Body of pancreas (tissue), 4 donors: ENCODE results near the gene DAB1. TPM values are rescaled to one million over a fixed set of nuclear protein-coding genes. Genes with fewer than 3 reads are reported as not detected.

Source experiments
- ATAC-seq: fragments of 150-250 bp; one replicate; pipeline ENCODE4 v1.9.1; 2016
- DNase-seq, 4 donors: peaks; one replicate each; pipeline ENCODE4 v3.0.0-alpha.2; 2019
- H3K27ac ChIP-seq, 4 donors: fragments of 200-600 bp; sonication (generic); 1 replicate in 3 of 4; 2 replicates in 1 of 4; pipeline versions ENCODE4 v1.5.1 to v1.6.1; 2016 to 2019; ENCODE audit warnings: mild to moderate bottlenecking in 1 of 4, mixed read lengths in 1 of 4, moderate library complexity in 1 of 4
- H3K27me3 ChIP-seq, 2 donors: fragments of 200-600 bp; sonication (generic); one replicate each; pipeline ENCODE4 v1.6.0; 2016; ENCODE audit warnings: mild to moderate bottlenecking in 1 of 2
- H3K36me3 ChIP-seq, 2 donors: fragments of 200-600 bp; sonication (generic); replicated peaks in 1 of 2; 2 replicates each; pipeline ENCODE4 v1.5.1; 2016; ENCODE audit warnings: low read depth in 2 of 2; ENCODE audit not compliant: insufficient read depth in 1 of 2
- H3K4me1 ChIP-seq: fragments of 200-600 bp; sonication (generic); one replicate; pipeline ENCODE4 v1.6.0; 2016
- H3K4me3 ChIP-seq, 2 donors: fragments of 200-600 bp; sonication (generic); 1 replicate in 1 of 2; 2 replicates in 1 of 2; pipeline ENCODE4 v1.5.1; 2016 to 2019
- H3K9me3 ChIP-seq, 3 donors: fragments of 200-600 bp; sonication (generic); 1 replicate in 2 of 3; 2 replicates in 1 of 3; pipeline ENCODE4 v1.5.1; 2016
- CTCF ChIP-seq, 7 experiments: fragments of 450-650 bp in 4 of 7; fragments of 200-600 bp in 3 of 7; sonication (generic) in 3 of 7; IDR thresholded peaks; one replicate each; pipeline ENCODE4 v1.5.1; 2016 to 2019; ENCODE audit warnings: antibody characterized with exemption in 7 of 7
- POLR2A ChIP-seq, 3 donors: fragments of 450-650 bp; IDR thresholded peaks; one replicate each; pipeline ENCODE4 v1.6.1; 2016; ENCODE audit warnings: antibody characterized with exemption in 3 of 3, mild to moderate bottlenecking in 2 of 3
- WGBS, 2 donors: methylation state at CpG; one replicate each; pipeline ENCODE4 v1.1.5; 2017; 5-methylcytosine and 5-hydroxymethylcytosine counted together
- intact Hi-C: fragments of 100-400 bp; cut with DNase I; formaldehyde crosslinking; loops from one replicate; pipeline ENCODE4 v1.15.1; 2023
- total RNA-seq, 2 donors: library from RNA; depleted of rRNA; stranded (reverse); fragments of >200 nt; gene quantifications; one replicate each; pipeline ENCODE4 v1.1.0, GENCODE V29; 2016

Gene DAB1
- total RNA-seq, 2 donors from 2014 or later, result under 0.01 TPM; not detected in 1

- Histone ChIP-seq H3K27me3 (no peaks in the 10 kb centered on the region), H3K27ac (no peak overlapping the region), H3K36me3 (no peaks in the 10 kb centered on the region), H3K4me1 (no peaks in the 10 kb centered on the region), H3K4me3 (no peak overlapping the region), H3K9me3 (no peaks in the 10 kb centered on the region)
- DNase-seq, result no peak
- 73 to 82% methylated on average over 1 of the region's 1 CpG for WGBS, 2 donors
- intact Hi-C loops, result no loop called here
- TF ChIP-seq CTCF (IDR thresholded peaks at IDR 0.05), result no peak
- no peak for TF ChIP-seq POLR2A (IDR thresholded peaks at IDR 0.05)
- ATAC-seq, result no peak
These were observed 306.1 kb downstream of the DAB1 start for GRCh38 chr1:57117753-57118152.

- H3K36me3 ChIP-seq, result no peaks in the 10 kb centered on the region
- WGBS, 2 donors, result 77 to 83% methylated on average over 4 of the region's 4 CpGs
- TF ChIP-seq POLR2A (IDR thresholded peaks at IDR 0.05), result no peak
- no peak for TF ChIP-seq CTCF (IDR thresholded peaks at IDR 0.05)
- intact Hi-C loops, result no loop called here
- no peak overlapping the region for H3K4me3 ChIP-seq
- no peak overlapping the region for H3K27ac ChIP-seq
- no peaks in the 10 kb centered on the region for H3K9me3 ChIP-seq
- DNase-seq (no peak), ATAC-seq (no peak)
- H3K27me3 ChIP-seq, result no peaks in the 10 kb centered on the region
- H3K4me1 ChIP-seq, result no peaks in the 10 kb centered on the region
These were observed 307.0 kb downstream of the DAB1 start for GRCh38 chr1:57116871-57117270.

- H3K36me3 ChIP-seq, result no peaks in the 10 kb centered on the region
- H3K9me3 ChIP-seq, result no peaks in the 10 kb centered on the region
- no peaks in the 10 kb centered on the region for H3K27me3 ChIP-seq
- TF ChIP-seq CTCF (IDR thresholded peaks at IDR 0.05) (no peak), POLR2A (IDR thresholded peaks at IDR 0.05) (no peak)
- H3K27ac ChIP-seq, result no peak overlapping the region
- WGBS, 2 donors, result 83 to 91% methylated on average over 4 of the region's 4 CpGs
- H3K4me1 ChIP-seq, result no peaks in the 10 kb centered on the region
- intact Hi-C loops, result no loop called here
- ATAC-seq (no peak), DNase-seq (no peak)
- H3K4me3 ChIP-seq, result no peak overlapping the region
These were observed 308.7 kb downstream of the DAB1 start for GRCh38 chr1:57115030-57115614.

DNA sequence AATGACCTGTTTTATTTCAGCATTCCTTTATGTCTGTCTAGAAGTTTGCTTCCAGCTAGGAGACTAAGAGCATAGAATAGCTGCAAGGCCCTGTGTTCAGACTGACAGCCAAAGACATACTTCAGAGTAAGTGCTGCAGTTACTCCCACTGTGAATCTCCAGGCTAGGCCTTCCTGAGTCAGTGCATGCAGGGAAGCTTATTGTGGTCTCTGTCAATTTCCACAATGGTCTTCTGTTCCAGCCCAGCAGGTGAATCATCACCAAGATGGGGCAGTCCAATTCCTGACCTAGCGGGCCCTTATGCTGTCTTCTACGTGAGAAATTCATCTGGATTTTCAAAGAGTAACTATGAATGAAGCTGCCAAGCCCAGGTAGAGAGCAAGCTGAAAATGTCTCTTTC, 311.7 kb downstream of the DAB1 start:
- 85 to 93% methylated on average over 2 of the region's 2 CpGs for WGBS, 2 donors
- Histone ChIP-seq H3K4me1 (no peaks in the 10 kb centered on the region), H3K36me3 (no peaks in the 10 kb centered on the region), H3K9me3 (no peaks in the 10 kb centered on the region), H3K27me3 (no peaks in the 10 kb centered on the region), H3K4me3 (no peak overlapping the region), H3K27ac (no peak overlapping the region)
- TF ChIP-seq CTCF (IDR thresholded peaks at IDR 0.05) (no peak), POLR2A (IDR thresholded peaks at IDR 0.05) (no peak)
- intact Hi-C loops, result no loop called here
- ATAC-seq (no peak), DNase-seq (no peak)

DNA sequence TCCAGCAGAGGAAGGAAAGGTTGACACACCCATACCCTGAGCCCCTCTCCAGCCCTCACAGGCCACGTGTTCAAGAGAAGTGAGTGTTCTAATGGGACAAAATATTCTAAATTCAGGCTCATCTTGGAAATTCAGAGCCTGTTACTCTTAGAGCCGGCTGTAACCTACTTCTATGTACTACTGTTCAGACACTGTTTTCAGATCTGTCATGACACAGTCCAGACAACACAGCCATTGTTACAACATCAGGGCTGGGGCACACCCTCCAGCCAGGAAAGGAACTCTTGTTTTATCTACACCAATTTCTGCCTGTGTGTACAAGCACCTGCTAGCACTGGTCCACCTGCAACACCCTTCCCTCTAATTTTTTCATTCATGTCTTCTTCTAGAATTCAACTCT, 312.7 kb downstream of the DAB1 start:
- H3K9me3 ChIP-seq, result no peaks in the 10 kb centered on the region
- TF ChIP-seq CTCF (IDR thresholded peaks at IDR 0.05) (no peak), POLR2A (IDR thresholded peaks at IDR 0.05) (no peak)
- H3K4me1 ChIP-seq, result no peaks in the 10 kb centered on the region
- DNase-seq (no peak), ATAC-seq (no peak)
- H3K4me3 ChIP-seq, result no peak overlapping the region
- WGBS, 2 donors, result 54 to 65% methylated on average over 2 of the region's 2 CpGs
- no peaks in the 10 kb centered on the region for H3K27me3 ChIP-seq
- no peak overlapping the region for H3K27ac ChIP-seq
- H3K36me3 ChIP-seq, result no peaks in the 10 kb centered on the region
- intact Hi-C loops, result no loop called here
